Activated B cell treated with CpG ODN at 0.5 μM for 24 hours (primary cell): ENCODE measurements around the gene IER2. TPM values are rescaled to one million over a fixed set of nuclear protein-coding genes. Genes with fewer than 3 reads are reported as not detected.

Source experiments
- ATAC-seq: fragments of 200-7000 bp; cut with Tn5 transposase; one replicate; pipeline ENCODE4 v1.10.0; 2021; ENCODE audit warnings: low read depth, mild to moderate bottlenecking, moderate library complexity
- CTCF ChIA-PET: fragments of 350-600 bp; sonication (Branson Sonifier 250); formaldehyde crosslinking; loops from one replicate; lab custom pipeline; 2021; ENCODE audit warnings: antibody characterized with exemption; lab: Charles Lee
- POLR2A ChIA-PET: fragments of 350-600 bp; sonication (Branson Sonifier 250); formaldehyde crosslinking; loops from one replicate; lab custom pipeline; 2021; ENCODE audit warnings: antibody characterized with exemption; lab: Charles Lee
- DNase-seq: peaks from one replicate; pipeline ENCODE4 v3.0.0; 2022
- H3K27ac Mint-ChIP-seq: one replicate; pipeline ENCODE4 v1.8.0; 2020; ENCODE audit warnings: mixed read lengths
- H3K27me3 Mint-ChIP-seq: one replicate; pipeline ENCODE4 v1.8.0; 2021; ENCODE audit warnings: mixed read lengths
- H3K36me3 Mint-ChIP-seq: one replicate; pipeline ENCODE4 v1.8.0; 2021; ENCODE audit warnings: low read depth, mixed read lengths
- H3K4me1 Mint-ChIP-seq: one replicate; pipeline ENCODE4 v1.8.0; 2021; ENCODE audit warnings: mixed read lengths
- H3K4me3 Mint-ChIP-seq: one replicate; pipeline ENCODE4 v1.8.0; 2020; ENCODE audit warnings: mild to moderate bottlenecking, mixed read lengths
- H3K9me3 Mint-ChIP-seq: one replicate; pipeline ENCODE4 v1.8.0; 2020; ENCODE audit warnings: mixed read lengths
- CTCF ChIP-seq: fragments of 200-600 bp; IDR thresholded peaks from one replicate; pipeline ENCODE4 v1.8.0; 2022; ENCODE audit warnings: antibody characterized with exemption, mild to moderate bottlenecking
- intact Hi-C: fragments of 100-400 bp; cut with micrococcal nuclease; formaldehyde crosslinking; loops from one replicate; pipeline ENCODE4 v1.15.1; 2024
- total RNA-seq: library from RNA; stranded (reverse); gene quantifications from 2 replicates; pipeline ENCODE4 v1.2.3, GENCODE V29; 2022

Gene IER2
- total RNA-seq, 1 donor from 2014 or later: 119 TPM

GRCh38 chr19:13116282-13117175, 33.7 kb upstream of the IER2 start, which contains the start of gene TRMT1:
Gene TRMT1, minus strand, starts transcription at chr19:13116740. Its CDS starts 341 bp downstream, at chr19:13116399.
- Mint-ChIP-seq H3K36me3 (peaks cover 31% of the 10 kb centered on the region), H3K4me3 (peak within 1 kb of the TSS; percentile 99), H3K9me3 (no peaks in the 10 kb centered on the region), H3K27me3 (no peaks in the 10 kb centered on the region), H3K27ac (peak within 1 kb of the TSS; percentile 96), H3K4me1 (peaks cover 51% of the 10 kb centered on the region)
- intact Hi-C loops: loop anchor here (1.0 to 5.0 kb wide), 2 partner anchors 12 to 891 kb away; partner anchors contain the start of gene RFX1
- ChIA-PET POLR2A (interaction anchor here (0.6 to 6.6 kb wide), 10 partner anchors 14 to 899 kb away, joined by 3 to 158 read pairs (median 12); partner anchors contain the start of genes IER2, LYL1 and STX10), CTCF (interaction anchor here (1.8 kb wide), 1 partner anchor 79 kb away, joined by 4 read pairs; no protein-coding TSS in a partner anchor)
- ATAC-seq (peak; percentile 69), DNase-seq (peak; percentile 83)
- no peak for TF ChIP-seq CTCF

GRCh38 chr19:13117176-13117771, 32.9 kb upstream of the IER2 start:
- peak; percentile 10 for ATAC-seq
- intact Hi-C loops: loop anchor here (5.0 kb wide), 1 partner anchor 890 kb away; the partner anchor contains the start of gene RFX1
- POLR2A ChIA-PET: interaction anchor here (0.6 to 6.6 kb wide), 21 partner anchors 9 to 898 kb away, joined by 3 to 158 read pairs (median 4); partner anchors contain the start of genes IER2, LYL1 and STX10
- Mint-ChIP-seq H3K9me3 (no peaks in the 10 kb centered on the region), H3K4me1 (peaks cover 58% of the 10 kb centered on the region), H3K36me3 (peaks cover 29% of the 10 kb centered on the region), H3K4me3 (peak overlapping the region; percentile 99), H3K27me3 (no peaks in the 10 kb centered on the region), H3K27ac (peak overlapping the region; percentile 96)
- no peak for TF ChIP-seq CTCF
- CTCF ChIA-PET: interaction anchor here (0.8 to 1.9 kb wide), 7 partner anchors 13 to 140 kb away, joined by 3 to 11 read pairs (median 4); partner anchors contain the start of genes IER2 and STX10
- DNase-seq: no peak

- CTCF ChIA-PET: interaction anchor here (0.8 to 1.9 kb wide), 8 partner anchors 13 to 153 kb away, joined by 3 to 11 read pairs (median 5); partner anchors contain the start of genes IER2 and STX10
- H3K4me1 Mint-ChIP-seq: peaks cover 64% of the 10 kb centered on the region
- peak; percentile 94 for DNase-seq
- peak; percentile 81 for ATAC-seq
- peak within 1 kb of the TSS; percentile 99 for H3K4me3 Mint-ChIP-seq
- intact Hi-C loops: loop anchor here (1.0 to 5.0 kb wide), 3 partner anchors 33 to 889 kb away; partner anchors contain the start of gene RFX1
- H3K27me3 Mint-ChIP-seq: no peaks in the 10 kb centered on the region
- no peak for TF ChIP-seq CTCF
- peaks cover 24% of the 10 kb centered on the region for H3K36me3 Mint-ChIP-seq
- H3K27ac Mint-ChIP-seq: peak within 1 kb of the TSS; percentile 96
- POLR2A ChIA-PET: interaction anchor here (0.6 to 6.6 kb wide), 21 partner anchors 9 to 889 kb away, joined by 3 to 158 read pairs (median 6); partner anchors contain the start of genes CALR, IER2, LYL1 and STX10
- H3K9me3 Mint-ChIP-seq: no peaks in the 10 kb centered on the region
Observed at GRCh38 chr19:13117772-13118423, 32.3 kb upstream of the IER2 start, which contains the start of gene NACC1. Gene NACC1, plus strand, starts transcription at chr19:13118264. Its CDS starts 16,944 bp downstream, at chr19:13135208.

GRCh38 chr19:13118424-13119193, 31.6 kb upstream of the IER2 start:
- peaks cover 69% of the 10 kb centered on the region for H3K4me1 Mint-ChIP-seq
- intact Hi-C loops: loop anchor here (1.0 to 5.0 kb wide), 3 partner anchors 33 to 889 kb away; partner anchors contain the start of gene RFX1
- ATAC-seq (peak; percentile 3), DNase-seq (no peak)
- H3K9me3 Mint-ChIP-seq: no peaks in the 10 kb centered on the region
- CTCF ChIA-PET: interaction anchor here (0.9 to 1.9 kb wide), 8 partner anchors 14 to 153 kb away, joined by 3 to 11 read pairs (median 5); partner anchors contain the start of genes IER2 and STX10
- POLR2A ChIA-PET: interaction anchor here (0.6 to 6.6 kb wide), 17 partner anchors 10 to 888 kb away, joined by 3 to 158 read pairs (median 7); partner anchors contain the start of genes CALR, IER2, LYL1 and STX10
- H3K27me3 Mint-ChIP-seq: no peaks in the 10 kb centered on the region
- TF ChIP-seq CTCF: no peak
- H3K27ac Mint-ChIP-seq: peak overlapping the region; percentile 50
- H3K4me3 Mint-ChIP-seq: peak overlapping the region; percentile 77
- peaks cover 24% of the 10 kb centered on the region for H3K36me3 Mint-ChIP-seq
